HEK293T (cell line): ENCODE measurements around the gene NCS1.
A peak's percentile ranks its signal among the peaks of the same experiment; 100 is the strongest.

Experiments used
- CTCF ChIA-PET: fragments of 350-600 bp; formaldehyde crosslinking; extraction: SDS; loops from one replicate; lab custom pipeline; 2021; ENCODE audit warnings: antibody characterized with exemption, inconsistent platforms; lab: Yijun Ruan, JAX
- POLR2A ChIA-PET: fragments of 350-600 bp; formaldehyde crosslinking; extraction: SDS; loops from one replicate; lab custom pipeline; 2020; ENCODE audit warnings: antibody characterized with exemption, inconsistent platforms; lab: Yijun Ruan, JAX
- DNase-seq: peaks from one replicate; pipeline ENCODE4 v3.0.0; 2012; ENCODE audit warnings: mixed read lengths; ENCODE audit errors: extremely low spot score
- ARNT ChIP-seq: fragments of 450-650 bp; IDR thresholded peaks from 2 replicates; pipeline ENCODE4 v1.6.1; 2017; ENCODE audit warnings: mild to moderate bottlenecking
- BHLHE40 ChIP-seq: fragments of 450-650 bp; IDR thresholded peaks from 2 replicates; pipeline ENCODE4 v1.6.1; 2016; ENCODE audit warnings: mild to moderate bottlenecking, moderate library complexity, borderline replicate concordance
- CTBP1 ChIP-seq: fragments of 450-650 bp; IDR thresholded peaks from 2 replicates; pipeline ENCODE4 v1.6.1; 2016; ENCODE audit warnings: borderline replicate concordance
- ELF4 ChIP-seq: fragments of 450-650 bp; IDR thresholded peaks from 2 replicates; pipeline ENCODE4 v1.6.1; 2017; ENCODE audit warnings: antibody characterized with exemption
- FOXA1 ChIP-seq: fragments of 450-650 bp; IDR thresholded peaks from 2 replicates; pipeline ENCODE4 v1.6.1; 2016; ENCODE audit warnings: mild to moderate bottlenecking
- FOXK2 ChIP-seq: fragments of 450-650 bp; IDR thresholded peaks from 2 replicates; pipeline ENCODE4 v1.6.1; 2016; ENCODE audit warnings: mild to moderate bottlenecking
- FOXM1 ChIP-seq: fragments of 450-650 bp; IDR thresholded peaks from 2 replicates; pipeline ENCODE4 v1.6.1; 2017; ENCODE audit warnings: mild to moderate bottlenecking, borderline replicate concordance
- HDGF ChIP-seq: fragments of 450-650 bp; IDR thresholded peaks from 2 replicates; pipeline ENCODE4 v1.6.1; 2017; ENCODE audit warnings: antibody characterized with exemption, borderline replicate concordance
- L3MBTL2 ChIP-seq: fragments of 450-650 bp; conservative IDR thresholded peaks from 2 replicates; pipeline ENCODE4 v1.6.1; 2016; ENCODE audit warnings: mild to moderate bottlenecking
- LEF1 ChIP-seq: fragments of 450-650 bp; IDR thresholded peaks from 2 replicates; pipeline ENCODE4 v1.6.1; 2017; ENCODE audit warnings: mild to moderate bottlenecking, borderline replicate concordance
- NFRKB ChIP-seq: fragments of 450-650 bp; IDR thresholded peaks from 2 replicates; pipeline ENCODE4 v1.6.1; 2016; ENCODE audit warnings: mild to moderate bottlenecking, moderate library complexity
- PKNOX1 ChIP-seq: fragments of 450-650 bp; IDR thresholded peaks from 2 replicates; pipeline ENCODE4 v1.6.1; 2016
- SP1 ChIP-seq: fragments of 450-650 bp; IDR thresholded peaks from 2 replicates; pipeline ENCODE4 v1.6.1; 2017
- SUZ12 ChIP-seq: fragments of 450-650 bp; IDR thresholded peaks from 2 replicates; pipeline ENCODE4 v1.6.1; 2016; ENCODE audit warnings: mild to moderate bottlenecking
- TARDBP ChIP-seq: fragments of 450-650 bp; IDR thresholded peaks from 2 replicates; pipeline ENCODE4 v1.6.1; 2016
- ZNF384 ChIP-seq: fragments of 450-650 bp; IDR thresholded peaks from 2 replicates; pipeline ENCODE4 v1.6.1; 2016

Gene NCS1

GRCh38 chr9:130166399-130166798 lies 5.8 kb upstream of the NCS1 start:
- ChIA-PET POLR2A (no interaction called here), CTCF (no interaction called here)
- DNase-seq, result no peak
- TF ChIP-seq LEF1 (no peak), L3MBTL2 (no peak), ZNF384 (no peak), BHLHE40 (no peak), FOXK2 (no peak), SUZ12 (no peak), HDGF (no peak)

DNA sequence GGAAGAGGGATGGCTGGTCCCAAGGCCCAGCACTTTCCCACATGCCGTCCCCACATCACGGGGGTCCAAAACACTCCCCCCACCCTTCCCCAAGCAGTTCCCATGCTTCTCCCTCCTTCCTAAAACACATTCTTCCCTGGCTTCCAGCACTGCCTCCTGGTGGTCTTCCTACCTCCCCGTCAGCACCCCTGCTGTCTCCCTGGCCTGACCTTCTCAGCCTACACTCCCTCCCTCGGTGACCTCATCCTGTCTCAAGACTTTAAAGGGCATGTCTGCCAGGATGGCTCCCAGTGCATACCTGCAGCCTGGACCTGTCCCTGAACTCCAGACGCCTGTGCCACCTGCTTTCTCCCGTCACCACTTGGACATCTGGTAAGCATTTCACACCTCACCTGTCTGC lies 4.3 kb upstream of the NCS1 start:
- POLR2A ChIA-PET, result no interaction called here
- no peak for DNase-seq
- CTCF ChIA-PET, result no interaction called here
- TF ChIP-seq HDGF, result no peak
- TF ChIP-seq LEF1, result no peak

DNA sequence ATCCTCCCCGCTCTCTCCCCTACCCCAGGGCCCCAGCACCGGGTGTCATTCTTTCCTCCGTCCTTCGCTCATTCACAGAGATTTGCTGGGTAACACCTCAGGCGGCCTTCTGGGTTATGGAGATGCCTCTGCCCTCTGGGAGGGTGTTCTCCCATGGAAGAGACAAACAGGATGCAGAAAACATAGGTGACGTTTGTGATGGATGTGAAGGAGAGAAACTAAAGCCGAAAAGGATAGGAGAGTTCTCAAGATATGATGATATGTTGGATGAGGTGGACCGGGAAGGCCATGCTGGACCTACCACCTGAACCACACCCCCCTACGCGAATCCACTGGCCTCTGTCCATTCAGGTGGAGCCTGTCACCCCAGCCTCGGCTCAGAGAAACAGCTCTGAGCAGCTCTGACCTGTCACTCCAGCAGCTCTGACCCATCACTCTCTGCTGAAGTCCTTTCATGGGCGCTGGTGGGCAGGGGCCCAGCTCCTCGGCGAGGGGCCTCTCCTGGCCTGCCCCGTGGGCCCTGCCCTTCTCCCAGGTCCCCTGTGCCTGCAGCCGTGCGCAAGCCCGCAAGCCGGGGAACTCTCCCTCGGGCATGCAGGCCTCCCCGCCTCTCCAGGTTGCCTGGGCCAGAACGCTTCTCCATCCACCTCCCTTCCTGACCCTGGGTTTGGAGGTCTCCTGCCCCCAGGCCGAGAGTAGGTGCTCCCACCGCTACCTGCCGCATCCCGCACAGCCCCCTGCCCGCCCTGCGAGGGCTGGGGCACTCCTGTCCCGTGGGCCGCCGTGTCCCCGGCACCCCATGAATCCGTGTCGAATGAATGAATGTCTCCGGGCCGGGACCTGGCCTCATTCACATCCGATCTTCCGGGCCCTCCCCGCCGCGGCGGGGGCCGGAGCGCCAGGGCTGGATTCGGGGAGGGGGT lies 717 bp upstream of the NCS1 start:
- no peak for DNase-seq
- POLR2A ChIA-PET, result no interaction called here
- CTCF ChIA-PET, result interaction anchor here (0.9 kb wide), 1 partner anchor 50 kb away, joined by 4 read pairs; no protein-coding TSS in a partner anchor
- TF ChIP-seq SP1 (no peak), HDGF (0 out of 2 replicates have a peak, but pooled peaks have one; percentile 36)

GRCh38 chr9:130172858-130173665 lies 858 bp downstream of the NCS1 start:
- DNase-seq, result peak; percentile 38
- CTCF ChIA-PET, result no interaction called here
- POLR2A ChIA-PET, result interaction anchor here (1.4 kb wide), 1 partner anchor 24 kb away, joined by 3 read pairs; no protein-coding TSS in a partner anchor
- TF ChIP-seq TARDBP, result no peak
- no peak for TF ChIP-seq SP1
- TF ChIP-seq HDGF, result no peak
- TF ChIP-seq BHLHE40, result no peak
- TF ChIP-seq FOXK2, result no peak
- TF ChIP-seq LEF1, result no peak
- no peak for TF ChIP-seq ZNF384
- no peak for TF ChIP-seq FOXA1
- no peak for TF ChIP-seq FOXM1
- TF ChIP-seq PKNOX1, result no peak
- TF ChIP-seq L3MBTL2, result no peak

DNA sequence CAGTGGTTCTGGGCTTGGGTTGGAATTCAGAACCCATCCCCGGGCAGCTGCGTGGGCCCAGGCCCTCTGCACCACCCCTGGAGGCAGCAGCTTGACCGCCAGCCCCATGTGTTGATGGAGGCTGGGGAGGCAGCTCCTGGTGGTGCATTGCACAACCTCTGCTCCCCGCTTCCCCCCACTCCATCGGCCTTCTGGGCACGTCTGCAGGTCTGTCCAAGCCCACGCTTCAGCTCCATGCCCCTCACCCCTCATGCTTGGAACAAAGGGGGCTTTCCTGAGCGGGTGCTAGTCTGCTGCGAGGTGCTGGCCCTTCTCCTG lies 1.4 kb downstream of the NCS1 start:
- POLR2A ChIA-PET, result interaction anchor here (1.4 kb wide), 1 partner anchor 24 kb away, joined by 3 read pairs; no protein-coding TSS in a partner anchor
- TF ChIP-seq ZNF384 (no peak), SP1 (no peak), NFRKB (no peak), L3MBTL2 (no peak), BHLHE40 (no peak), ARNT (no peak), FOXM1 (no peak), FOXK2 (no peak), ELF4 (no peak), SUZ12 (no peak), PKNOX1 (no peak), LEF1 (no peak), HDGF (no peak), FOXA1 (no peak), TARDBP (no peak), CTBP1 (no peak)
- no peak for DNase-seq
- CTCF ChIA-PET, result no interaction called here

DNA sequence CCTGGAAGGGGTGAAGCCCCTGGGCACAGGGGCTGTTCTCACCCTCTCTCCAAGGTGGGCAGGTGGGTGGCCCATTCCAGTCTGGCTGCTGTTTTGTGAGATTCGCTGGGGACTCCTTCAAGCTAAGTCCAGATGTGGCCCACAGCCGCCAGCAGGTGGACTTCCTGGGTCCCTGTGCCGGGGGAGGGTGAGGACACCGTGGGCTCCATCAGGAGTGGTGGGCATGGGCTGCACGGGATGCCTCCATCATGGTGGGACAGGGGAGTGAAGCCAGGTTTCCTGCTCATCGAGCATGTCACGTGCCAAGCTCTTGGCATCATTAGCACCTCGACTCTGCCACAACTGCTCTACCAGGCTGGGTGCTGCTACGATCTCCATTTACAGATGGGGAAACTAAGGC lies 1.8 kb downstream of the NCS1 start:
- TF ChIP-seq ARNT, result no peak
- TF ChIP-seq PKNOX1, result no peak
- no peak for TF ChIP-seq LEF1
- no peak for TF ChIP-seq SUZ12
- TF ChIP-seq L3MBTL2, result no peak
- TF ChIP-seq SP1, result no peak
- no peak for TF ChIP-seq TARDBP
- TF ChIP-seq FOXM1, result no peak
- TF ChIP-seq NFRKB, result no peak
- no peak for TF ChIP-seq CTBP1
- TF ChIP-seq FOXK2, result no peak
- no peak for TF ChIP-seq HDGF
- TF ChIP-seq FOXA1, result no peak
- TF ChIP-seq BHLHE40, result no peak
- TF ChIP-seq ELF4, result no peak
- no peak for TF ChIP-seq ZNF384
- POLR2A ChIA-PET, result interaction anchor here (1.4 kb wide), 1 partner anchor 23 kb away, joined by 3 read pairs; no protein-coding TSS in a partner anchor
- CTCF ChIA-PET, result no interaction called here
- DNase-seq, result no peak
